ENCODE data around the gene CDH4. TPM values are rescaled to one million over a fixed set of nuclear protein-coding genes. Genes with fewer than 3 reads are reported as not detected.

CDH4 gene
- total and polyA plus RNA-seq, 2 of the 13 experiments (the other 11 are each of a cell fraction or from before 2014, with no cell fraction given), result not detected

DNA sequence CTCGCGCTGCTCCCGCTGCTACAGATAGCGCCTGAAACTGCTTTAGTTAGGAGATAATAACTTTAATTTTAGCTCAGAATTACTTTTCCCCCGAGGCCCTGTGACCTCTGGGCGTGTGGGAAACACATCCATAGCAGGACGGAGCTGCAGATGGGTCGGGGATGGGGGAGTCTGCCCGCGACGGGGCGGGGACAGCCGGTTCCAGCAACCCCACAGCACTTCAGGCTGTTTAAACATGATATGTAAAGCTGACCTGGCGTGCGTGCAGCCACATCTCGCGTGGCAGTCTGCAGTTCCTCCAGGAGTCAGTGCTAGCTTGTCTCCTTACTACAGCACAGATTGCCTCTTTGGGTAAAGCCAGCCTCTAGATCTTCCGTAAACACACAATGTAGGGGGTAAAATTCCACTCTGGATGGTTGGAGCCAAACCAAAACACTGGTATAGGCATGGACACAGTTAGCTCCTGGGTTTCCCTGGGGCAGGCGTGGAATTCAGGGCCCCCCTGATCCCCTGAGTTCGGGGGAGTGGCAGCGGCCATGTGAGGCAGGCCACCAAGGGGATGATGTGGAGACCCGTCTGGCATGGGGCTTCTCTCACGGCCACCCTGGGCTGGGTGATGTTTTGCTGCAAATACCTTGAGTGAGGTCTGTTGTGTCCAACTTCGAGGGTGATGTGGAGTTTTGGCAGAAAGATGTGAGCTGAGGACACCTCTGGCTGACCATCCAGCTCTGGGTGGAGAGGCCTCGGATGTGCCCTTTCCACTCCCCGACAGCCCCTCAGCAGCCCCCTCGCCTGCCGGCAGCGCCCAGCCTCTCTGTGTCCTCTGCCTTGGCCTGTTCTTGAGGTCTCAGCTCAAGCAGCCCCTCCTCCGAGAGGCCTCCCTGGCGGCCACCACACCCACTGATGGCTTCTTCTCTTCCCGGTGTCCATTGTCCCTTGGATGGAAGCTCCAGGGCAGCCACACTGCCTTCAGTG, 599.2 kb downstream of the CDH4 start:
- Histone ChIP-seq H3K9ac (ENCODE audit: insufficient read depth, low read depth, low read length) (no peak overlapping the region), H3K4me3 (replicated peaks in 1 of 3; ENCODE audit: insufficient read depth in 1 of 3, low read depth in 2 of 3, low read length in 3 of 3) (no peak overlapping the region), H3K4me1 (ENCODE audit: insufficient read depth, low read length) (no peaks in the 10 kb centered on the region), H3K79me2 (ENCODE audit: insufficient read depth, low read length) (no peaks in the 10 kb centered on the region), H3K27me3 (ENCODE audit: control insufficient read depth in 1 of 2, insufficient read depth in 2 of 2, low read length in 2 of 2) (peaks cover 31 to 74% of the 10 kb centered on the region in 2 experiments), H4K20me1 (ENCODE audit: insufficient read depth, low read length) (no peaks in the 10 kb centered on the region), H3K27ac (ENCODE audit: extremely low read length, insufficient read depth, low read length) (no peak overlapping the region), H3K9me3 (ENCODE audit: low read length) (0 out of 2 replicates have a peak, but pooled peaks cover 6% of the 10 kb centered on the region), H3K4me2 (ENCODE audit: low read depth, low read length) (no peak overlapping the region), H3K36me3 (replicated peaks in 1 of 2; ENCODE audit: control insufficient read depth in 1 of 2, insufficient read depth in 2 of 2, low read length in 2 of 2) (no peaks in the 10 kb centered on the region), H2AFZ (ENCODE audit: low read length) (no peak overlapping the region)
- BruUV-seq (replicated peaks), result no TSS peak
- TF ChIP-seq, protein P1, sequence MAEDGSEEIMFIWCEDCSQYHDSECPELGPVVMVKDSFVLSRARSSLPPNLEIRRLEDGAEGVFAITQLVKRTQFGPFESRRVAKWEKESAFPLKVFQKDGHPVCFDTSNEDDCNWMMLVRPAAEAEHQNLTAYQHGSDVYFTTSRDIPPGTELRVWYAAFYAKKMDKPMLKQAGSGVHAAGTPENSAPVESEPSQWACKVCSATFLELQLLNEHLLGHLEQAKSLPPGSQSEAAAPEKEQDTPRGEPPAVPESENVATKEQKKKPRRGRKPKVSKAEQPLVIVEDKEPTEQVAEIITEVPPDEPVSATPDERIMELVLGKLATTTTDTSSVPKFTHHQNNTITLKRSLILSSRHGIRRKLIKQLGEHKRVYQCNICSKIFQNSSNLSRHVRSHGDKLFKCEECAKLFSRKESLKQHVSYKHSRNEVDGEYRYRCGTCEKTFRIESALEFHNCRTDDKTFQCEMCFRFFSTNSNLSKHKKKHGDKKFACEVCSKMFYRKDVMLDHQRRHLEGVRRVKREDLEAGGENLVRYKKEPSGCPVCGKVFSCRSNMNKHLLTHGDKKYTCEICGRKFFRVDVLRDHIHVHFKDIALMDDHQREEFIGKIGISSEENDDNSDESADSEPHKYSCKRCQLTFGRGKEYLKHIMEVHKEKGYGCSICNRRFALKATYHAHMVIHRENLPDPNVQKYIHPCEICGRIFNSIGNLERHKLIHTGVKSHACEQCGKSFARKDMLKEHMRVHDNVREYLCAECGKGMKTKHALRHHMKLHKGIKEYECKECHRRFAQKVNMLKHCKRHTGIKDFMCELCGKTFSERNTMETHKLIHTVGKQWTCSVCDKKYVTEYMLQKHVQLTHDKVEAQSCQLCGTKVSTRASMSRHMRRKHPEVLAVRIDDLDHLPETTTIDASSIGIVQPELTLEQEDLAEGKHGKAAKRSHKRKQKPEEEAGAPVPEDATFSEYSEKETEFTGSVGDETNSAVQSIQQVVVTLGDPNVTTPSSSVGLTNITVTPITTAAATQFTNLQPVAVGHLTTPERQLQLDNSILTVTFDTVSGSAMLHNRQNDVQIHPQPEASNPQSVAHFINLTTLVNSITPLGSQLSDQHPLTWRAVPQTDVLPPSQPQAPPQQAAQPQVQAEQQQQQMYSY (CRISPR knock-in tag; IDR thresholded peaks at IDR 0.05), result no peak
- TF ChIP-seq RAD21 (CRISPR knock-in tag; IDR thresholded peaks at IDR 0.05), result no peak
- no peak for TF ChIP-seq ZFY (CRISPR knock-in tag; IDR thresholded peaks at IDR 0.05)
- TF ChIP-seq ZFX (CRISPR knock-in tag; IDR thresholded peaks at IDR 0.05; ENCODE audit: low read depth), result no peak
- ATAC-seq (no peak), DNase-seq (ENCODE audit: low spot score) (no peak), FAIRE-seq (no peak)
- WGBS (ENCODE audit: low lambda C conversion rate), result 30% methylated on average over 32 of the region's 32 CpGs
- in situ Hi-C loops (cut with HindIII; ENCODE audit: extremely low pct_ligation_motif_present, low pct_unique_long_range_greater_than_20kb), result no loop called here
- POLR2A ChIA-PET, result no interaction called here
- intact Hi-C loops (cut with micrococcal nuclease; ENCODE audit: unreplicated experiment), result no loop called here
- CTCF ChIA-PET (ENCODE audit: low intra/inter-chr PET ratio, low total read pairs), result no interaction called here

Data from HepG2 (cell line).